ENCODE measurements around the gene HDGF.
A peak's percentile ranks its signal among the peaks of the same experiment; 100 is the strongest.

Gene HDGF

GRCh38 chr1:156725683-156726280 lies 25.7 kb downstream of the HDGF start:
- DNase-seq (ENCODE audit: low read depth in 2 of 2), result peak; percentile 56 to 67

GRCh38 chr1:156721535-156721934 lies 29.9 kb downstream of the HDGF start:
- no peak for DNase-seq (ENCODE audit: low read depth in 2 of 2)

- DNase-seq (ENCODE audit: low read depth in 2 of 2), result no peak
Observed at GRCh38 chr1:156721131-156721530, 30.3 kb downstream of the HDGF start.

GRCh38 chr1:156717351-156717750 lies 34.1 kb downstream of the HDGF start:
- DNase-seq (ENCODE audit: low read depth in 2 of 2), result no peak

GRCh38 chr1:156714830-156715229 lies 36.6 kb downstream of the HDGF start:
- DNase-seq (ENCODE audit: low read depth in 2 of 2), result no peak

GRCh38 chr1:156712626-156713025 lies 38.8 kb downstream of the HDGF start:
- no peak for DNase-seq (ENCODE audit: low read depth in 2 of 2)

- no peak for DNase-seq (ENCODE audit: low read depth in 2 of 2)
Observed at GRCh38 chr1:156711011-156711817, 40.3 kb downstream of the HDGF start.

GRCh38 chr1:156709757-156710489 lies 41.6 kb downstream of the HDGF start:
- no peak for DNase-seq (ENCODE audit: low read depth in 2 of 2)

GRCh38 chr1:156709031-156709430 lies 42.4 kb downstream of the HDGF start:
- DNase-seq (ENCODE audit: low read depth in 2 of 2), result no peak

GRCh38 chr1:156708218-156708661 lies 43.2 kb downstream of the HDGF start:
- DNase-seq (ENCODE audit: low read depth in 2 of 2), result no peak

- DNase-seq (ENCODE audit: low read depth in 2 of 2), result no peak
Observed at GRCh38 chr1:156707417-156708217, 43.9 kb downstream of the HDGF start.

GRCh38 chr1:156706657-156707416 lies 44.6 kb downstream of the HDGF start:
- no peak for DNase-seq (ENCODE audit: low read depth in 2 of 2)

GRCh38 chr1:156705918-156706656 lies 45.4 kb downstream of the HDGF start:
- DNase-seq (ENCODE audit: low read depth in 2 of 2), result peak; percentile 30 to 53

- DNase-seq (ENCODE audit: low read depth in 2 of 2), result no peak
Observed at GRCh38 chr1:156705321-156705917, 46.1 kb downstream of the HDGF start, which contains the start of gene CRABP2. CRABP2 (minus strand) TSS chr1:156705583; CDS start chr1:156705446, 137 bp downstream.

GRCh38 chr1:156704930-156705320 lies 46.5 kb downstream of the HDGF start:
- no peak for DNase-seq (ENCODE audit: low read depth in 2 of 2)

GRCh38 chr1:156704166-156704711 lies 47.2 kb downstream of the HDGF start:
- no peak for DNase-seq (ENCODE audit: low read depth in 2 of 2)

- no peak for DNase-seq (ENCODE audit: low read depth in 2 of 2)
Observed at GRCh38 chr1:156703741-156704140, 47.7 kb downstream of the HDGF start.

- no peak for DNase-seq (ENCODE audit: low read depth in 2 of 2)
Observed at GRCh38 chr1:156703336-156703735, 48.1 kb downstream of the HDGF start.

GRCh38 chr1:156700736-156701531 lies 50.5 kb downstream of the HDGF start:
- DNase-seq (ENCODE audit: low read depth in 2 of 2), result no peak
